Cardiac fibroblast (primary cell): Measurements from ENCODE around the gene LTBP2.

Experiments used
- DNase-seq, 2 donors: peaks; one replicate each; pipeline versions ENCODE4 v3.0.0 to v3.0.0-alpha.2; 2010; ENCODE audit warnings: low read depth in 2 of 2
- H3K4me3 ChIP-seq, 2 donors: replicated peaks in 1 of 2; 1 replicate in 1 of 2; 2 replicates in 1 of 2; pipeline ENCODE4 v1.5.1; 2011; ENCODE audit warnings: low read depth in 2 of 2, low read length in 2 of 2, mild to moderate bottlenecking in 2 of 2, moderate library complexity in 1 of 2
- CTCF ChIP-seq: IDR thresholded peaks from one replicate; pipeline ENCODE4 v1.5.1; 2011; ENCODE audit warnings: low read depth, mild to moderate bottlenecking, low read length, inconsistent platforms

LTBP2 gene

DNA sequence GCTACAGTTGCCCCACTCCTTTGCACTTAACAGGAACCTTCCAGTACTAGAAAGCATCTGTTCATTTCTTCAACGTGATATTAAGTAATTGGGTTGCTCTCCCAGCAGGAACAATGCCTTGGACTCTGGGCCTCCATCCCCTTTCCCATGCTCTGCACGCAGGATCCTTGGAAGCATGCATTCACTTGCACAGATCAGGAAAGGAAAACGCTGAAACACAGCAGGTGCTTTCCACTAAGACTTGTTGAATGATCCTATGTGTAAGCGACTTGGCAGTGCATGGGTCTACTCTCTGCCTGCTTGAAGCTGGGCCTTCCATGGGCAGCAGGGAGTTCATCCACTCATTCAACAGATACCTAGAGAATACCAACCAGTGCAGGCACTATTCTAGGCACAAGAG lies 2.3 kb downstream of the LTBP2 start:
- TF ChIP-seq CTCF: no peak
- peak overlapping the region; percentile 64 to 85 for H3K4me3 ChIP-seq
- peak; percentile 32 to 51 for DNase-seq

DNA sequence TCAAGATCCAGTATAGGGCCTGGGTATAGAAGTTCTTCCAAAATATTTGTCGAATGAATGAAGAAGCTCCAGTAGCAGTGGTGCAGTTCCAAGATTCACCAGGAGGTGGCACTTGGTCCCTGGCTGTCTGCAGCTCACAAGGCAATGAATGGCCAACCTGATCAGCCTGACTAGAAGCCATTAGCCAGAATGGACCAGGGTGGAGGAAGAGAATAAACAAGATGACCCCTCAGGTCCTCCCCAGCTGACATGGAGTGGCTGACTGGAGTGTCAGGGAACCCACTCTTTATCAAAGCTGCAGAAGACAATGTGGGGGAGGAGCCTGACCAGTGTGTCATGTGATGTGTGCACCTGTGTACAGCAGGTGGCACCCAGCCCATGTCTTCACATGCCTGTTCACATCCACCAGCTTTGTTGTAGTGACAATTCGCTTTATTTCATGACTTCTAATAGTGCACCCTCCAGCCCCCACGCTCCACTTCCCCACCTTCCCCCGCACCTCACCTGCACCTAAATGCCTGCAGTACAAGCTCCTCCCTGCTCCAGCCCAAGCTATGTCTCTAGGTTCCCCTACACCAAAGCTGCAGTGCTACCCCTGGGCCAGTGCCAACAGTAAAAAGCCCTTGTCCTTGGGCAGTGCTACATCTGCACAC lies 3.0 kb downstream of the LTBP2 start:
- TF ChIP-seq CTCF: peak; percentile 97
- H3K4me3 ChIP-seq: peak overlapping the region in 1 of 2 donors; percentile 85

DNA sequence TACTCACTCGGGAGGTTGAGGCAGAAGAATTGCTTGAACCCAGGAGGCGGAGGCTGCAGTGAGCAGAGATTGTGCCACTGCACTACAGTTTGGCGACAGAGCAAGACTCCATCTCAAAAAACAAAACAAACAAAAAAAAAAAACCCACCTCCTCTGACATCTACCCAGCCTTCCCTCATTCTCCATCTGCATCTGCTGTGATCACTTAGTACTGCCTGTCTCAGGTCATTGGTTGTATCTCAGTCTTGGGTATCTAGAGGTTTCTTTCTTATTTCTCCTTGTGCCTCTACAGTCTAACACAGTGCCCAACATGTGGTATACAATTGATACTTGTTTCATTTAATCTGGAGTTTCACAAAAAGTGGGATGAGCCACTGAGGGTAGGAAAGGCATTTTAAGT lies 5.3 kb downstream of the LTBP2 start:
- TF ChIP-seq CTCF: no peak

More for the DNA sequence above, 3.0 kb downstream of the LTBP2 start:
- DNase-seq: peak; percentile 93 to 94

GRCh38 chr14:74605531-74606223 lies 6.4 kb downstream of the LTBP2 start:
- no peak for TF ChIP-seq CTCF
- DNase-seq: no peak
- H3K4me3 ChIP-seq: no peak overlapping the region

More for the DNA sequence above, 5.3 kb downstream of the LTBP2 start:
- H3K4me3 ChIP-seq: no peak overlapping the region
- no peak for DNase-seq

- H3K4me3 ChIP-seq: no peak overlapping the region
These were observed 7.1 kb downstream of the LTBP2 start for GRCh38 chr14:74604911-74605310.

DNA sequence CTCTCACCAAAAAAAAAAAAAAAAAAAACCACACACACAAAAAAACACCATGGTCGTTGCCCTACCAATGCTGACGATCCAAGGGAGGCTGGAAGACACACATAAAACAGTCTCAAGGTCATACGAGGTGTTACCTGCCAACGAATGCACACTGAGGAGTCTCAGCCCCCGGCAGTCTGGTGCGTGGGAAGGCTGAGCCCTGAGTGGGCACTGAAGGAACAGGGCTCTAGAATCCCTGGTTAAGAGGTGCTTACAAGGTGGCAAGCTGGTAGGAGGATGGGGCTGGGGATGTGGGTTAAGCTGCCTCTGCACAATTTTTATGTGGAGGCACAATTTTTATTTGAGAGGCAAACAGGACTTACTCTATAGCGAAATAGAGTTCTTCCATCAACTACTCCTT lies 7.9 kb downstream of the LTBP2 start:
- no peak overlapping the region for H3K4me3 ChIP-seq
- no peak for DNase-seq
- no peak for TF ChIP-seq CTCF

More at GRCh38 chr14:74604911-74605310, 7.1 kb downstream of the LTBP2 start:
- no peak for TF ChIP-seq CTCF
- DNase-seq: no peak
